ENCODE results near the gene ZDHHC24. TPM values are rescaled to one million over a fixed set of nuclear protein-coding genes. Genes with fewer than 3 reads are reported as not detected.

The ZDHHC24 gene
- total RNA-seq, 1 experiment from 2014 or later, result 29.5 TPM

DNA sequence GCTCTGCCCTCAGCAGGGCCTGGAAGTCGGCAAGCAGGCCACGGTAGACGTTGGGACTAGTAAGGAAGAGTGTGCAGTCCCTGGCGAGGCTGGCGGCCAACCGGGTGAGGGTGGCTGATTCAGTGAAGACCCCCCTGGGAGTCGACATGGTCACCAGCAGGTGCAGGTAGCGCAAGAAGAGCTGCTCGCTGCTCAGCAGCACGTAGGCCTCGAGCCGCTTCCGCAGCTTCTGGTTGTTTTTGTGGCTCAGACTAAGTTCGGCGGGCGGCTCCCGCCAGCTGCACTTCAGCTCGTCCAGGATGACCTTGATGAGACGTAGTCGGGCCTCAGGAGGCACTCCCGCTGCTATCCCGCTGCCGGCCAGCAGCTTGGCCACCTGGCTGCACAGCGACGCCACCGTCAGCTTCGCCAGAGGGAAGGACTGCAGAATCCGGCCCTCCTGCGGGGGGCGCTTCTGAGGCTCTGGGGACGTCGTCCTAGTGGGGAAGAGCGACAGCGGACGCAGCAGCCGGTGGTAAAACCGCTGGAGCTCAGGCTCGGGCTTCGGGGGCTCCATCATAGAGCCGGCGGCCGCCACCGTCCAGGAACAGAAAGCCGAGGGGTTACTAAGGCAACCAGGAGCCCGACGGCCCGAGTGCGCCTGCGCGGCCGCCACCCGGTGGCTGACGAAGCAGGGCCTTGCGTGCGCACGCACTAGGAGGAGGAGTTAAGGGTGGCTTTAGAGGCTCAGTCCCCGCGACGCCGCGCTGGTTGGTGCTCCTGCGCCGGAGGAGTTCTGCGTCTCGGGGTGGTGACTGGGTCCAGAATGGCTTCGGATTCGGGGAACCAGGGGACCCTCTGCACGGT lies 46.8 kb upstream of the ZDHHC24 start, which contains the start of the genes CCDC87 and CCS:
CCDC87 (minus strand) TSS at position 607 of the 846 bp plus-strand sequence; CDS start at position 559, 48 bp downstream.
CCS (plus strand) TSS at position 729 of the 846 bp plus-strand sequence; CDS start at position 806, 77 bp downstream.
- ATAC-seq (peak; percentile 99), DNase-seq (ENCODE audit: low read depth, low spot score) (peak; percentile 86)
- Histone ChIP-seq H3K36me3 (ENCODE audit: control insufficient read depth, insufficient read depth, low read length) (no peaks in the 10 kb centered on the region), H3K27me3 (ENCODE audit: control insufficient read depth, insufficient read depth, low read length) (no peaks in the 10 kb centered on the region), H3K27ac (ENCODE audit: low read length) (peak within 1 kb of the TSS; percentile 96), H3K9me3 (ENCODE audit: control insufficient read depth, insufficient read depth, low read depth, low read length) (no peaks in the 10 kb centered on the region; the same call in 1 of the 2 replicates), H3K4me3 (ENCODE audit: low read depth in 2 of 2, low read length in 2 of 2) (peak within 1 kb of the TSS; percentile 88 to 95), H3K4me1 (ENCODE audit: control insufficient read depth, insufficient read depth, low read length) (peaks cover 8% of the 10 kb centered on the region)
- CTCF ChIA-PET, result interaction anchor here (0.5 to 1.1 kb wide), 2 partner anchors 86 to 97 kb away, joined by 3 to 5 read pairs; no protein-coding TSS in a partner anchor
- TF ChIP-seq, protein P1, sequence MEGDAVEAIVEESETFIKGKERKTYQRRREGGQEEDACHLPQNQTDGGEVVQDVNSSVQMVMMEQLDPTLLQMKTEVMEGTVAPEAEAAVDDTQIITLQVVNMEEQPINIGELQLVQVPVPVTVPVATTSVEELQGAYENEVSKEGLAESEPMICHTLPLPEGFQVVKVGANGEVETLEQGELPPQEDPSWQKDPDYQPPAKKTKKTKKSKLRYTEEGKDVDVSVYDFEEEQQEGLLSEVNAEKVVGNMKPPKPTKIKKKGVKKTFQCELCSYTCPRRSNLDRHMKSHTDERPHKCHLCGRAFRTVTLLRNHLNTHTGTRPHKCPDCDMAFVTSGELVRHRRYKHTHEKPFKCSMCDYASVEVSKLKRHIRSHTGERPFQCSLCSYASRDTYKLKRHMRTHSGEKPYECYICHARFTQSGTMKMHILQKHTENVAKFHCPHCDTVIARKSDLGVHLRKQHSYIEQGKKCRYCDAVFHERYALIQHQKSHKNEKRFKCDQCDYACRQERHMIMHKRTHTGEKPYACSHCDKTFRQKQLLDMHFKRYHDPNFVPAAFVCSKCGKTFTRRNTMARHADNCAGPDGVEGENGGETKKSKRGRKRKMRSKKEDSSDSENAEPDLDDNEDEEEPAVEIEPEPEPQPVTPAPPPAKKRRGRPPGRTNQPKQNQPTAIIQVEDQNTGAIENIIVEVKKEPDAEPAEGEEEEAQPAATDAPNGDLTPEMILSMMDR (IDR thresholded peaks at IDR 0.05), result peak; percentile 92
- TF ChIP-seq, protein P2, sequence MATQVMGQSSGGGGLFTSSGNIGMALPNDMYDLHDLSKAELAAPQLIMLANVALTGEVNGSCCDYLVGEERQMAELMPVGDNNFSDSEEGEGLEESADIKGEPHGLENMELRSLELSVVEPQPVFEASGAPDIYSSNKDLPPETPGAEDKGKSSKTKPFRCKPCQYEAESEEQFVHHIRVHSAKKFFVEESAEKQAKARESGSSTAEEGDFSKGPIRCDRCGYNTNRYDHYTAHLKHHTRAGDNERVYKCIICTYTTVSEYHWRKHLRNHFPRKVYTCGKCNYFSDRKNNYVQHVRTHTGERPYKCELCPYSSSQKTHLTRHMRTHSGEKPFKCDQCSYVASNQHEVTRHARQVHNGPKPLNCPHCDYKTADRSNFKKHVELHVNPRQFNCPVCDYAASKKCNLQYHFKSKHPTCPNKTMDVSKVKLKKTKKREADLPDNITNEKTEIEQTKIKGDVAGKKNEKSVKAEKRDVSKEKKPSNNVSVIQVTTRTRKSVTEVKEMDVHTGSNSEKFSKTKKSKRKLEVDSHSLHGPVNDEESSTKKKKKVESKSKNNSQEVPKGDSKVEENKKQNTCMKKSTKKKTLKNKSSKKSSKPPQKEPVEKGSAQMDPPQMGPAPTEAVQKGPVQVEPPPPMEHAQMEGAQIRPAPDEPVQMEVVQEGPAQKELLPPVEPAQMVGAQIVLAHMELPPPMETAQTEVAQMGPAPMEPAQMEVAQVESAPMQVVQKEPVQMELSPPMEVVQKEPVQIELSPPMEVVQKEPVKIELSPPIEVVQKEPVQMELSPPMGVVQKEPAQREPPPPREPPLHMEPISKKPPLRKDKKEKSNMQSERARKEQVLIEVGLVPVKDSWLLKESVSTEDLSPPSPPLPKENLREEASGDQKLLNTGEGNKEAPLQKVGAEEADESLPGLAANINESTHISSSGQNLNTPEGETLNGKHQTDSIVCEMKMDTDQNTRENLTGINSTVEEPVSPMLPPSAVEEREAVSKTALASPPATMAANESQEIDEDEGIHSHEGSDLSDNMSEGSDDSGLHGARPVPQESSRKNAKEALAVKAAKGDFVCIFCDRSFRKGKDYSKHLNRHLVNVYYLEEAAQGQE (IDR thresholded peaks at IDR 0.05; ENCODE audit: insufficient read depth in 1 of 2, low read depth in 2 of 2, low read length in 1 of 2), result no peak
- TF ChIP-seq TCF7L2 (IDR thresholded peaks at IDR 0.05; ENCODE audit: low read depth, low read length) (0 out of 2 replicates have a peak, but pooled peaks have one; percentile 18), POLR2AphosphoS5 (IDR thresholded peaks at IDR 0.05; ENCODE audit: low read depth, low read length) (peak; percentile 99), SIN3A (IDR thresholded peaks at IDR 0.05; ENCODE audit: borderline replicate concordance, insufficient read depth, low read depth, low read length) (0 out of 2 replicates have a peak, but pooled peaks have one; percentile 70)
- in situ Hi-C loops (cut with HindIII; ENCODE audit: low pct_unique_long_range_greater_than_20kb, low sequenced_read_pairs) (no loop called here), intact Hi-C loops (cut with micrococcal nuclease; ENCODE audit: unreplicated experiment) (no loop called here)
- no TSS peak for BruUV-seq (replicated peaks)
- POLR2A ChIA-PET, result interaction anchor here (0.7 kb wide), 1 partner anchor 51 kb away, joined by 4 read pairs; no protein-coding TSS in a partner anchor

DNA sequence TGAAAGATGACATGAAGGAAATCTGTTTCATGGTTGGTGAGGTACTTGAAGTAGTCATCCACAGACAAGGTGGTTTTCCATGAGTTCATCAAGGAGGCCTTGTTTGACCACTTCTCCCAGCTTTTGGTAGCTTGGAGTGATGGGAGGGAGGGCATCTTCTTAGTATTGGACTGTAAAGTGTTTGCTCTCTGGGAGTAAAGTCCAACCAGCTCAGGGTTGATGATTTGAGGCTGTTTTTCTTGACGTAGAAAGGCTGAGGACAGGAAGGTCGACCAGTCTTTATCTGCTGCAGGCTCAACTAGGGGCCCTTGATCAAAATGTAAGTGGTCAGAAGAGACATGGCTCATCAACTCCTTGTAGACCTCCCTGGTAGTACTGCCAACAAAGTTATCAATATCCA lies 45.3 kb upstream of the ZDHHC24 start:
- intact Hi-C loops (cut with micrococcal nuclease; ENCODE audit: unreplicated experiment) (no loop called here), in situ Hi-C loops (cut with HindIII; ENCODE audit: low pct_unique_long_range_greater_than_20kb, low sequenced_read_pairs) (no loop called here)

More for the DNA sequence above, 45.3 kb upstream of the ZDHHC24 start:
- Histone ChIP-seq H3K27ac (ENCODE audit: low read length) (no peak overlapping the region), H3K36me3 (ENCODE audit: control insufficient read depth, insufficient read depth, low read length) (no peaks in the 10 kb centered on the region), H3K4me1 (ENCODE audit: control insufficient read depth, insufficient read depth, low read length) (peaks cover 8% of the 10 kb centered on the region), H3K9me3 (ENCODE audit: control insufficient read depth, insufficient read depth, low read depth, low read length) (no peaks in the 10 kb centered on the region; the same call in 1 of the 2 replicates), H3K27me3 (ENCODE audit: control insufficient read depth, insufficient read depth, low read length) (no peaks in the 10 kb centered on the region), H3K4me3 (ENCODE audit: low read depth in 2 of 2, low read length in 2 of 2) (no peak overlapping the region)
- TSS peak; percentile 76 for BruUV-seq (replicated peaks)
- ChIA-PET POLR2A (interaction anchor here (0.6 kb wide), 1 partner anchor 433 kb away, joined by 3 read pairs; no protein-coding TSS in a partner anchor), CTCF (interaction anchor here (0.6 kb wide), 1 partner anchor 113 kb away, joined by 18 read pairs; no protein-coding TSS in a partner anchor)
- TF ChIP-seq, protein P2 (IDR thresholded peaks at IDR 0.05; ENCODE audit: insufficient read depth in 1 of 2, low read depth in 2 of 2, low read length in 1 of 2), result no peak
- TF ChIP-seq, protein P1 (IDR thresholded peaks at IDR 0.05), result no peak
- DNase-seq (ENCODE audit: low read depth, low spot score) (no peak), ATAC-seq (no peak)

Measured in Panc1 (cell line).